Keratinocyte (primary cell): Measurements from ENCODE around the gene SCAF1. TPM values are rescaled to one million over a fixed set of nuclear protein-coding genes. Genes with fewer than 3 reads are reported as not detected.
A peak's percentile ranks its signal among the peaks of the same experiment; 100 is the strongest.

Experiments
- DNase-seq: peaks from one replicate; pipeline ENCODE4 v3.0.0-alpha.2; 2011; ENCODE audit warnings: low read depth, missing footprints, low spot score
- FAIRE-seq: peaks from 2 replicates; lab custom pipeline; 2011; peaks lifted over from hg19 to GRCh38; lab: Jason Lieb, UNC
- H2AFZ ChIP-seq: 2 replicates; pipeline ENCODE4 v1.6.0; 2012; ENCODE audit warnings: low read length, control low read depth, inconsistent platforms; ENCODE audit not compliant: control insufficient read depth
- H3K27ac ChIP-seq: 2 replicates; pipeline ENCODE4 v1.5.1; 2011; ENCODE audit warnings: low read length; ENCODE audit not compliant: control insufficient read depth, insufficient read depth
- H3K27me3 ChIP-seq: 3 replicates; pipeline ENCODE4 v1.6.0; 2011; ENCODE audit warnings: low read length; ENCODE audit not compliant: control insufficient read depth, insufficient read depth; ENCODE audit errors: extremely low read depth
- H3K36me3 ChIP-seq, 2 experiments: 2 replicates in 1 of 2; 3 replicates in 1 of 2; pipeline ENCODE4 v1.5.1; 2011; ENCODE audit warnings: low read length in 2 of 2, mild to moderate bottlenecking in 1 of 2; ENCODE audit not compliant: control insufficient read depth in 2 of 2, insufficient read depth in 2 of 2; ENCODE audit errors: extremely low read depth in 1 of 2
- H3K4me1 ChIP-seq: 3 replicates; pipeline ENCODE4 v1.5.1; 2011; ENCODE audit warnings: low read length; ENCODE audit not compliant: control insufficient read depth, insufficient read depth; ENCODE audit errors: extremely low read depth
- H3K4me2 ChIP-seq: 3 replicates; pipeline ENCODE4 v1.6.0; 2011; ENCODE audit warnings: low read depth, low read length; ENCODE audit not compliant: control insufficient read depth, insufficient read depth; ENCODE audit errors: extremely low read depth
- H3K4me3 ChIP-seq, 3 experiments: fragments of 200-600 bp in 1 of 3; sonication (generic) in 1 of 3; 2 replicates in 2 of 3; 3 replicates in 1 of 3; pipeline ENCODE4 v1.5.1; 2011 to 2016; ENCODE audit warnings: low read length in 3 of 3, mild to moderate bottlenecking in 3 of 3, control low read depth in 2 of 3, inconsistent platforms in 1 of 3, low read depth in 1 of 3, mixed read lengths in 1 of 3, mixed run types in 1 of 3, moderate library complexity in 1 of 3; ENCODE audit not compliant: control insufficient read depth in 2 of 3, insufficient read depth in 2 of 3; ENCODE audit errors: extremely low read depth in 1 of 3
- H3K79me2 ChIP-seq: 2 replicates; pipeline ENCODE4 v1.6.0; 2012; ENCODE audit warnings: low read length; ENCODE audit not compliant: control insufficient read depth, insufficient read depth
- H3K9ac ChIP-seq: 3 replicates; pipeline ENCODE4 v1.6.0; 2011; ENCODE audit warnings: low read length; ENCODE audit not compliant: control insufficient read depth, insufficient read depth; ENCODE audit errors: extremely low read depth
- H3K9me1 ChIP-seq: 3 replicates; pipeline ENCODE4 v1.6.0; 2011; ENCODE audit warnings: low read length; ENCODE audit not compliant: control insufficient read depth, insufficient read depth; ENCODE audit errors: extremely low read depth
- H3K9me3 ChIP-seq: 2 replicates; pipeline ENCODE4 v1.5.1; 2012; ENCODE audit warnings: low read depth, low read length; ENCODE audit not compliant: control insufficient read depth
- H4K20me1 ChIP-seq: 3 replicates; pipeline ENCODE4 v1.6.0; 2011; ENCODE audit warnings: low read length; ENCODE audit not compliant: control insufficient read depth, insufficient read depth; ENCODE audit errors: extremely low read depth
- CTCF ChIP-seq, 3 experiments: IDR thresholded peaks in 1 of 3; conservative IDR thresholded peaks in 1 of 3; optimal IDR thresholded peaks in 1 of 3; 2 replicates in 2 of 3; 3 replicates in 1 of 3; pipeline versions ENCODE3 to v1.5.1; 2011; ENCODE audit warnings: low read length in 3 of 3, mild to moderate bottlenecking in 3 of 3, moderate library complexity in 2 of 3, control low read depth in 1 of 3, inconsistent platforms in 1 of 3; ENCODE audit not compliant: insufficient read depth in 2 of 3; ENCODE audit errors: extremely low read depth in 1 of 3
- EZH2 ChIP-seq: IDR thresholded peaks from one replicate; pipeline ENCODE4 v1.6.1; 2012; ENCODE audit warnings: inconsistent platforms, mild to moderate bottlenecking, low read length, moderate library complexity
- dilution Hi-C: fragments of 300-500 bp; cut with MboI; formaldehyde crosslinking; loops from one replicate; pipeline ENCODE4 v1.7.0; 2020; ENCODE audit warnings: low sequenced_read_pairs; ENCODE audit not compliant: extremely low pct_ligation_motif_present
- polyA plus RNA-seq, 5 experiments: library from polyadenylated mRNA; depleted of rRNA in 3 of 5; stranded (reverse) in 3 of 5; stranded (forward) in 1 of 5; unstranded in 1 of 5; fragments of >200 nt; gene quantifications; 1 replicate in 1 of 5; 2 replicates in 3 of 5; 3 replicates in 1 of 5; pipeline versions ENCODE4 v1.2.1 to v1.2.3, GENCODE V29; 2011 to 2012; ENCODE audit warnings: missing spikeins in 2 of 5, low read depth in 1 of 5, low replicate concordance in 1 of 5

SCAF1 gene
- polyA plus RNA-seq, 1 donor (not counting 4 experiments of a cell fraction or from before 2014, with no cell fraction given), result 3.4 TPM

GRCh38 chr19:49663224-49663623 lies 21.2 kb downstream of the SCAF1 start:
- peaks cover 11% of the 10 kb centered on the region for H4K20me1 ChIP-seq
- FAIRE-seq, result no peak
- dilution Hi-C loops, result no loop called here
- no peak overlapping the region for H3K9ac ChIP-seq
- peaks cover 25 to 32% of the 10 kb centered on the region in 2 experiments for H3K36me3 ChIP-seq
- H3K27me3 ChIP-seq, result no peaks in the 10 kb centered on the region
- H3K4me3 ChIP-seq, result no peak overlapping the region
- no peaks in the 10 kb centered on the region for H3K9me1 ChIP-seq
- H3K4me2 ChIP-seq, result peak overlapping the region; percentile 22
- H3K9me3 ChIP-seq, result no peaks in the 10 kb centered on the region
- peaks cover 32% of the 10 kb centered on the region for H3K79me2 ChIP-seq
- TF ChIP-seq CTCF (optimal IDR thresholded peaks at IDR 0.05 in 1 of 3, IDR thresholded peaks at IDR 0.05 in 1 of 3, conservative IDR thresholded peaks at IDR 0.05 in 1 of 3; ENCODE audit: extremely low read depth in 1 of 3, insufficient read depth in 2 of 3, low read length in 3 of 3) (no peak), EZH2 (no peak)
- H2AFZ ChIP-seq, result no peak overlapping the region
- no peak overlapping the region for H3K27ac ChIP-seq
- H3K4me1 ChIP-seq, result peaks cover 12% of the 10 kb centered on the region
- DNase-seq, result no peak

- peak; percentile 77 for DNase-seq
- peaks cover 12% of the 10 kb centered on the region for H3K4me1 ChIP-seq
- H3K36me3 ChIP-seq, result peaks cover 16 to 30% of the 10 kb centered on the region in 2 experiments
- H3K9ac ChIP-seq, result peak overlapping the region; percentile 93
- H3K27ac ChIP-seq, result peak overlapping the region; percentile 90
- no peaks in the 10 kb centered on the region for H3K9me3 ChIP-seq
- H3K9me1 ChIP-seq, result no peaks in the 10 kb centered on the region
- H3K79me2 ChIP-seq, result peaks cover 32% of the 10 kb centered on the region
- H2AFZ ChIP-seq, result peak overlapping the region; percentile 19
- TF ChIP-seq CTCF (optimal IDR thresholded peaks at IDR 0.05 in 1 of 3, IDR thresholded peaks at IDR 0.05 in 1 of 3, conservative IDR thresholded peaks at IDR 0.05 in 1 of 3; ENCODE audit: extremely low read depth in 1 of 3, insufficient read depth in 2 of 3, low read length in 3 of 3) (peak in 1 of 3 experiments; percentile 26), EZH2 (no peak)
- H3K27me3 ChIP-seq, result no peaks in the 10 kb centered on the region
- FAIRE-seq, result peak; percentile 39
- H3K4me2 ChIP-seq, result peak overlapping the region; percentile 96
- H4K20me1 ChIP-seq, result peaks cover 11% of the 10 kb centered on the region
- peak overlapping the region; percentile 61 to 93 (median 85) for H3K4me3 ChIP-seq
- dilution Hi-C loops, result no loop called here
Observed at GRCh38 chr19:49664171-49665035, 22.4 kb downstream of the SCAF1 start.
